GM12878 (cell line): ENCODE measurements around the gene YWHAG. TPM values are rescaled to one million over a fixed set of nuclear protein-coding genes. Genes with fewer than 3 reads are reported as not detected.

Experiments used
- ATAC-seq: fragments of 200-7000 bp; cut with Tn5 transposase; 3 replicates; pipeline ENCODE4 v1.9.1; 2020; ENCODE audit warnings: mild to moderate bottlenecking, moderate library complexity
- BruUV-seq: library from RNA; stranded (reverse); fragments of 400-500 nt; replicated peaks from 2 replicates; lab custom pipeline; 2021; lab: Mats Ljungman, UMichigan
- CTCF ChIA-PET: fragments of 300-600 bp; sonication (Branson Sonifier 250); formaldehyde crosslinking; extraction: SDS; loops from one replicate; lab custom pipeline; 2021; ENCODE audit warnings: inconsistent platforms; lab: Yijun Ruan, JAX
- POLR2A ChIA-PET: fragments of 350-600 bp; formaldehyde crosslinking; extraction: SDS; loops from one replicate; lab custom pipeline; 2021; ENCODE audit warnings: inconsistent platforms; lab: Charles Lee
- RAD21 ChIA-PET: fragments of 300-600 bp; sonication (Branson Sonifier 250); formaldehyde crosslinking; loops from one replicate; lab custom pipeline; 2023; ENCODE audit warnings: antibody characterized with exemption; ENCODE audit not compliant: unreplicated experiment; lab: Charles Lee
- SMC1A ChIA-PET: fragments of 300-600 bp; sonication (Branson Sonifier 250); formaldehyde crosslinking; loops from one replicate; lab custom pipeline; 2023; ENCODE audit not compliant: unreplicated experiment, uncharacterized antibody; lab: Charles Lee
- DNase-seq: peaks from one replicate; pipeline ENCODE4 v3.0.0-alpha.2; 2011; ENCODE audit warnings: low read depth, low spot score
- FAIRE-seq: peaks from 3 replicates; lab custom pipeline; 2011; peaks lifted over from hg19 to GRCh38; lab: Jason Lieb, UNC
- H2AFZ ChIP-seq: 2 replicates; pipeline ENCODE4 v1.6.0; 2011; ENCODE audit warnings: low read depth, low read length, control low read depth; ENCODE audit not compliant: control insufficient read depth
- H3K27ac ChIP-seq: 2 replicates; pipeline ENCODE4 v1.5.1; 2011; ENCODE audit warnings: control low read depth; ENCODE audit not compliant: control insufficient read depth, insufficient read depth
- H3K27me3 ChIP-seq, 2 experiments: replicated peaks in 1 of 2; 2 replicates each; pipeline versions ENCODE4 v1.6.0 to v1.6.1; 2011; ENCODE audit warnings: low read length in 1 of 2; ENCODE audit not compliant: control insufficient read depth in 2 of 2, insufficient read depth in 2 of 2
- H3K36me3 ChIP-seq, 2 experiments: 2 replicates each; pipeline ENCODE4 v1.5.1; 2011; ENCODE audit warnings: low read length in 1 of 2; ENCODE audit not compliant: control insufficient read depth in 2 of 2, insufficient read depth in 2 of 2
- H3K4me1 ChIP-seq: 2 replicates; pipeline ENCODE4 v1.6.1; 2011; ENCODE audit warnings: mild to moderate bottlenecking, low read length, moderate library complexity, mixed read lengths; ENCODE audit not compliant: control insufficient read depth, insufficient read depth
- H3K4me2 ChIP-seq: 2 replicates; pipeline ENCODE4 v1.6.0; 2011; ENCODE audit warnings: control low read depth; ENCODE audit not compliant: control insufficient read depth, insufficient read depth
- H3K4me3 ChIP-seq: fragments of 200-600 bp; sonication (generic); 2 replicates; pipeline ENCODE4 v1.5.1; 2016
- H3K79me2 ChIP-seq: 2 replicates; pipeline ENCODE4 v1.6.0; 2011; ENCODE audit warnings: low read length; ENCODE audit not compliant: control insufficient read depth, insufficient read depth
- H3K9ac ChIP-seq: 2 replicates; pipeline ENCODE4 v1.8.0; 2011; ENCODE audit warnings: low read length, control low read depth, mixed read lengths; ENCODE audit not compliant: control insufficient read depth, insufficient read depth
- H3K9me3 ChIP-seq: replicated peaks from 3 replicates; pipeline ENCODE4 v1.5.1; 2011; ENCODE audit warnings: mild to moderate bottlenecking, low read length; ENCODE audit not compliant: control insufficient read depth, insufficient read depth
- H4K20me1 ChIP-seq: 2 replicates; pipeline ENCODE4 v1.6.0; 2011; ENCODE audit not compliant: control insufficient read depth, insufficient read depth
- CHD4 ChIP-seq: fragments of 200-600 bp; sonication (generic); IDR thresholded peaks from 2 replicates; pipeline ENCODE4 v1.6.1; 2016; ENCODE audit warnings: mild to moderate bottlenecking
- CTCF ChIP-seq, 3 experiments: IDR thresholded peaks in 2 of 3; conservative IDR thresholded peaks in 1 of 3; 2 replicates each; pipeline ENCODE4 v1.5.1; 2011; ENCODE audit warnings: low read depth in 3 of 3, low read length in 3 of 3, mild to moderate bottlenecking in 3 of 3, control low read depth in 2 of 3, moderate library complexity in 2 of 3, inconsistent platforms in 1 of 3, mixed read lengths in 1 of 3; ENCODE audit not compliant: control insufficient read depth in 2 of 3, insufficient read depth in 1 of 3; ENCODE audit errors: extremely low read depth in 1 of 3
- FOXM1 ChIP-seq: IDR thresholded peaks from 2 replicates; pipeline ENCODE4 v1.6.1; 2012; ENCODE audit warnings: low read depth, mild to moderate bottlenecking, inconsistent platforms, low read length, moderate library complexity
- HDAC6 ChIP-seq: fragments of 200-600 bp; sonication (generic); IDR thresholded peaks from one replicate; pipeline ENCODE4 v1.8.0; 2017; ENCODE audit warnings: antibody characterized with exemption; ENCODE audit not compliant: unreplicated experiment
- IRF3 ChIP-seq: fragments of 450-650 bp; IDR thresholded peaks from 2 replicates; pipeline ENCODE4 v1.6.1; 2014; ENCODE audit warnings: mild to moderate bottlenecking
- KLF5 ChIP-seq: fragments of 450-650 bp; IDR thresholded peaks from 2 replicates; pipeline ENCODE4 v1.6.1; 2014; ENCODE audit warnings: mild to moderate bottlenecking; ENCODE audit not compliant: partially characterized antibody
- PAX8 ChIP-seq: fragments of 450-650 bp; IDR thresholded peaks from 2 replicates; pipeline ENCODE4 v1.6.1; 2017; ENCODE audit warnings: mild to moderate bottlenecking, moderate library complexity
- RB1 ChIP-seq: fragments of 450-650 bp; formaldehyde crosslinking; IDR thresholded peaks from 2 replicates; pipeline ENCODE4 v1.6.1; 2017; ENCODE audit warnings: mild to moderate bottlenecking, borderline replicate concordance
- RELA ChIP-seq: fragments of 450-650 bp; IDR thresholded peaks from 2 replicates; pipeline ENCODE4 v1.8.0; 2014; ENCODE audit warnings: borderline replicate concordance; ENCODE audit not compliant: partially characterized antibody
- RUNX3 ChIP-seq: IDR thresholded peaks from 2 replicates; pipeline ENCODE4 v1.6.1; 2012; ENCODE audit warnings: low read length, inconsistent platforms
- SKIL ChIP-seq: fragments of 450-650 bp; IDR thresholded peaks from 2 replicates; pipeline ENCODE4 v1.6.1; 2017; ENCODE audit warnings: mild to moderate bottlenecking, low read depth, inconsistent platforms; ENCODE audit not compliant: poor library complexity, severe bottlenecking
- ZNF622 ChIP-seq: fragments of 450-650 bp; IDR thresholded peaks from 2 replicates; pipeline ENCODE4 v1.6.1; 2017; ENCODE audit warnings: mild to moderate bottlenecking, inconsistent platforms
- WGBS: methylation state at CpG from one replicate; pipeline ENCODE4 v1.1.6; 2016; ENCODE audit warnings: low lambda C conversion rate; ENCODE audit not compliant: insufficient replicate concordance, insufficient coverage; ENCODE audit errors: missing lambda C conversion rate; 5-methylcytosine and 5-hydroxymethylcytosine counted together
- in situ Hi-C: fragments of 300-500 bp; cut with MboI; formaldehyde crosslinking; loops from 9 replicates; pipeline ENCODE4 v1.14.3; 2018; ENCODE audit warnings: mixed read lengths
- intact Hi-C: fragments of 100-400 bp; cut with micrococcal nuclease; formaldehyde crosslinking; loops from one replicate; pipeline ENCODE4 v1.14.2; 2022; ENCODE audit not compliant: unreplicated experiment
- polyA plus RNA-seq, 11 experiments: library from polyadenylated mRNA; depleted of rRNA in 4 of 11; unstranded in 6 of 11; stranded (reverse) in 5 of 11; fragments of >200 nt; fragmentation: Nextera tagmentation in 4 of 11; fragmentation: Illumina TruSeq in 1 of 11; extraction: Ambion mirVana in 4 of 11; extraction: Trizol in 1 of 11; gene quantifications; 1 replicate in 1 of 11; 2 replicates in 10 of 11; pipeline versions ENCODE4 v1.2.1 to v1.2.3, GENCODE V29; 2011 to 2016; ENCODE audit warnings: inconsistent platforms in 2 of 11, missing spikeins in 2 of 11, low read depth in 1 of 11
- total RNA-seq, 4 experiments: library from RNA; depleted of rRNA in 3 of 4; stranded (reverse); fragments of >200 nt in 3 of 4; fragmentation: Illumina TruSeq in 1 of 4; extraction: Trizol in 1 of 4; gene quantifications; 2 replicates each; pipeline versions ENCODE4 v1.2.1 to v1.2.3, GENCODE V29; 2013 to 2021

The YWHAG gene
- total and polyA plus RNA-seq, 10 of the 15 experiments (the other 5 are each of a cell fraction or from before 2014, with no cell fraction given): 20.2 to 157 (median 41.3) TPM

GRCh38 chr7:76333511-76334101 lies 25.2 kb downstream of the YWHAG start:
- ChIA-PET POLR2A (interaction anchor here (0.8 to 1.8 kb wide), 2 partner anchors 14 to 16 kb away, joined by 3 to 9 read pairs; no protein-coding TSS in a partner anchor), RAD21 (interaction anchor here (1.6 kb wide), 1 partner anchor 155 kb away, joined by 3 read pairs; no protein-coding TSS in a partner anchor), CTCF (interaction anchor here (1.4 kb wide), 1 partner anchor 9 kb away, joined by 4 read pairs; no protein-coding TSS in a partner anchor), SMC1A (interaction anchor here (0.8 kb wide), 1 partner anchor 25 kb away, joined by 3 read pairs; the partner anchor contains the start of gene YWHAG)
- H3K79me2 ChIP-seq: peaks cover 59% of the 10 kb centered on the region
- H3K4me2 ChIP-seq: no peak overlapping the region
- no peak overlapping the region for H3K4me3 ChIP-seq
- BruUV-seq: no TSS peak
- H3K9me3 ChIP-seq: no peaks in the 10 kb centered on the region
- 95% methylated on average over 14 of the region's 14 CpGs for WGBS
- no peak for FAIRE-seq
- in situ Hi-C loops: no loop called here
- no peak for ATAC-seq
- H3K27ac ChIP-seq: no peak overlapping the region
- H3K4me1 ChIP-seq: no peaks in the 10 kb centered on the region
- H3K36me3 ChIP-seq: peaks cover 16 to 23% of the 10 kb centered on the region in 2 experiments
- no peak overlapping the region for H3K9ac ChIP-seq
- H4K20me1 ChIP-seq: peaks cover 9% of the 10 kb centered on the region
- H2AFZ ChIP-seq: no peak overlapping the region
- DNase-seq: no peak
- no peaks in the 10 kb centered on the region for H3K27me3 ChIP-seq
- no peak for TF ChIP-seq CTCF (IDR thresholded peaks at IDR 0.05 in 2 of 3, conservative IDR thresholded peaks at IDR 0.05 in 1 of 3; ENCODE audit: control insufficient read depth in 2 of 3, extremely low read depth in 1 of 3, insufficient read depth in 1 of 3, low read depth in 3 of 3, low read length in 3 of 3)
- no peak for TF ChIP-seq RUNX3
- TF ChIP-seq RB1: no peak
- no peak for TF ChIP-seq SKIL
- no peak for TF ChIP-seq RELA
- TF ChIP-seq ZNF622: no peak
- no peak for TF ChIP-seq CHD4
- TF ChIP-seq KLF5: no peak
- TF ChIP-seq PAX8: no peak
- no peak for TF ChIP-seq IRF3
- no peak for TF ChIP-seq FOXM1
- TF ChIP-seq HDAC6: no peak
- intact Hi-C loops: no loop called here
